ENCODE measurements around the gene CPZ. TPM values are rescaled to one million over a fixed set of nuclear protein-coding genes. Genes with fewer than 3 reads are reported as not detected.

Gene CPZ
- total RNA-seq, 1 experiment from 2014 or later, result not detected

GRCh38 chr4:8554555-8555100 is 37.9 kb upstream of the CPZ start:
- CTCF ChIA-PET, result no interaction called here
- DNase-seq, result no peak
- Mint-ChIP-seq H3K9me3 (ENCODE audit: low read depth, unreplicated experiment) (no peaks in the 10 kb centered on the region), H3K27me3 (ENCODE audit: unreplicated experiment) (peaks cover 14% of the 10 kb centered on the region), H3K27ac (ENCODE audit: unreplicated experiment) (no peak overlapping the region), H3K4me1 (ENCODE audit: low read depth, unreplicated experiment) (no peaks in the 10 kb centered on the region), H3K4me3 (ENCODE audit: low read depth, unreplicated experiment) (no peak overlapping the region), H3K36me3 (ENCODE audit: insufficient read depth, unreplicated experiment) (no peaks in the 10 kb centered on the region)
- TF ChIP-seq CTCF (IDR thresholded peaks at IDR 0.05; ENCODE audit: unreplicated experiment), result no peak
- intact Hi-C loops (cut with micrococcal nuclease; ENCODE audit: unreplicated experiment), result no loop called here
- BruUV-seq (replicated peaks), result no TSS peak

- H3K27me3 Mint-ChIP-seq (ENCODE audit: unreplicated experiment), result peaks cover 14% of the 10 kb centered on the region
- H3K27ac Mint-ChIP-seq (ENCODE audit: unreplicated experiment), result no peak overlapping the region
- TF ChIP-seq CTCF (IDR thresholded peaks at IDR 0.05; ENCODE audit: unreplicated experiment), result no peak
- CTCF ChIA-PET, result no interaction called here
- intact Hi-C loops (cut with micrococcal nuclease; ENCODE audit: unreplicated experiment), result no loop called here
- no peaks in the 10 kb centered on the region for H3K36me3 Mint-ChIP-seq (ENCODE audit: insufficient read depth, unreplicated experiment)
- H3K9me3 Mint-ChIP-seq (ENCODE audit: low read depth, unreplicated experiment), result no peaks in the 10 kb centered on the region
- no peak overlapping the region for H3K4me3 Mint-ChIP-seq (ENCODE audit: low read depth, unreplicated experiment)
- H3K4me1 Mint-ChIP-seq (ENCODE audit: low read depth, unreplicated experiment), result no peaks in the 10 kb centered on the region
- BruUV-seq (replicated peaks), result no TSS peak
- DNase-seq, result no peak
Measured at GRCh38 chr4:8555716-8556115, 36.8 kb upstream of the CPZ start.

GRCh38 chr4:8556341-8557150 is 36.0 kb upstream of the CPZ start:
- no peak for DNase-seq
- Mint-ChIP-seq H3K36me3 (ENCODE audit: insufficient read depth, unreplicated experiment) (no peaks in the 10 kb centered on the region), H3K4me1 (ENCODE audit: low read depth, unreplicated experiment) (no peaks in the 10 kb centered on the region), H3K9me3 (ENCODE audit: low read depth, unreplicated experiment) (no peaks in the 10 kb centered on the region), H3K27me3 (ENCODE audit: unreplicated experiment) (peaks cover 14% of the 10 kb centered on the region), H3K27ac (ENCODE audit: unreplicated experiment) (no peak overlapping the region), H3K4me3 (ENCODE audit: low read depth, unreplicated experiment) (no peak overlapping the region)
- intact Hi-C loops (cut with micrococcal nuclease; ENCODE audit: unreplicated experiment), result no loop called here
- BruUV-seq (replicated peaks), result no TSS peak
- CTCF ChIA-PET, result no interaction called here
- TF ChIP-seq CTCF (IDR thresholded peaks at IDR 0.05; ENCODE audit: unreplicated experiment), result no peak

- no peaks in the 10 kb centered on the region for H3K36me3 Mint-ChIP-seq (ENCODE audit: insufficient read depth, unreplicated experiment)
- CTCF ChIA-PET, result no interaction called here
- H3K4me3 Mint-ChIP-seq (ENCODE audit: low read depth, unreplicated experiment), result no peak overlapping the region
- no TSS peak for BruUV-seq (replicated peaks)
- H3K9me3 Mint-ChIP-seq (ENCODE audit: low read depth, unreplicated experiment), result no peaks in the 10 kb centered on the region
- H3K27me3 Mint-ChIP-seq (ENCODE audit: unreplicated experiment), result peaks cover 7% of the 10 kb centered on the region
- no peak overlapping the region for H3K27ac Mint-ChIP-seq (ENCODE audit: unreplicated experiment)
- H3K4me1 Mint-ChIP-seq (ENCODE audit: low read depth, unreplicated experiment), result no peaks in the 10 kb centered on the region
- TF ChIP-seq CTCF (IDR thresholded peaks at IDR 0.05; ENCODE audit: unreplicated experiment), result no peak
- no peak for DNase-seq
- intact Hi-C loops (cut with micrococcal nuclease; ENCODE audit: unreplicated experiment), result no loop called here
Measured at GRCh38 chr4:8557151-8558076, 35.2 kb upstream of the CPZ start.

All from Calu3 (cell line).